Activated CD8-positive, alpha-beta T cell treated with anti-CD3 and anti-CD28 coated beads, Interleukin-2, amount 10 ng/mL, durations not matched to agents 7 days and 5 days (primary cell): ENCODE data around the gene SNX19. TPM values are rescaled to one million over a fixed set of nuclear protein-coding genes. Genes with fewer than 3 reads are reported as not detected.

ENCODE experiments used
- ATAC-seq: fragments of 150-1000 bp; cut with Tn5 transposase; one replicate; pipeline ENCODE4 v1.10.0; 2021; ENCODE audit warnings: moderate library complexity
- CTCF ChIA-PET: fragments of 350-600 bp; sonication (Branson Sonifier 250); formaldehyde crosslinking; loops from one replicate; lab custom pipeline; 2021; ENCODE audit warnings: antibody characterized with exemption; lab: Charles Lee
- POLR2A ChIA-PET: fragments of 350-600 bp; sonication (Branson Sonifier 250); formaldehyde crosslinking; loops from one replicate; lab custom pipeline; 2021; ENCODE audit warnings: antibody characterized with exemption; lab: Charles Lee
- DNase-seq: peaks from one replicate; pipeline ENCODE4 v3.0.0-alpha.2; 2020
- H3K27ac Mint-ChIP-seq: one replicate; pipeline ENCODE4 v1.8.0; 2021; ENCODE audit warnings: mild to moderate bottlenecking, mixed read lengths
- H3K27me3 Mint-ChIP-seq: one replicate; pipeline ENCODE4 v1.8.0; 2021; ENCODE audit warnings: low read depth, mixed read lengths
- H3K36me3 Mint-ChIP-seq: one replicate; pipeline ENCODE4 v1.8.0; 2021; ENCODE audit warnings: low read depth, mixed read lengths
- H3K4me1 Mint-ChIP-seq: one replicate; pipeline ENCODE4 v1.8.0; 2021; ENCODE audit warnings: low read depth, mixed read lengths
- H3K4me3 Mint-ChIP-seq: one replicate; pipeline ENCODE4 v1.8.0; 2021; ENCODE audit warnings: mild to moderate bottlenecking, mixed read lengths
- H3K9me3 Mint-ChIP-seq: one replicate; pipeline ENCODE4 v1.8.0; 2022; ENCODE audit warnings: mixed read lengths; ENCODE audit not compliant: insufficient read depth
- total RNA-seq, 2 experiments: library from RNA; stranded (reverse); gene quantifications; one replicate each; pipeline ENCODE4 v1.2.3, GENCODE V29; 2021

SNX19 gene
- total RNA-seq, 2 experiments from 2014 or later: 40.7 to 41.0 TPM

GRCh38 chr11:130918081-130918480 lies 1.8 kb upstream of the SNX19 start:
- H3K36me3 Mint-ChIP-seq: peaks cover 26% of the 10 kb centered on the region
- POLR2A ChIA-PET: no interaction called here
- H3K27ac Mint-ChIP-seq: no peak overlapping the region
- CTCF ChIA-PET: interaction anchor here (1.6 kb wide), 1 partner anchor 147 kb away, joined by 4 read pairs; no protein-coding TSS in a partner anchor
- H3K9me3 Mint-ChIP-seq: no peaks in the 10 kb centered on the region
- H3K4me3 Mint-ChIP-seq: no peak overlapping the region
- H3K27me3 Mint-ChIP-seq: peaks cover 2% of the 10 kb centered on the region
- H3K4me1 Mint-ChIP-seq: peaks cover 26% of the 10 kb centered on the region
- no peak for DNase-seq
- ATAC-seq: no peak

- peak overlapping the region; percentile 83 for H3K4me3 Mint-ChIP-seq
- no peak for ATAC-seq
- peaks cover 28% of the 10 kb centered on the region for H3K4me1 Mint-ChIP-seq
- CTCF ChIA-PET: interaction anchor here (0.6 to 4.9 kb wide), 21 partner anchors 8 to 673 kb away, joined by 3 to 34 read pairs (median 6); no protein-coding TSS in a partner anchor
- POLR2A ChIA-PET: interaction anchor here (0.6 to 1.5 kb wide), 3 partner anchors 8 to 17 kb away, joined by 3 to 4 read pairs (median 3); no protein-coding TSS in a partner anchor
- peaks cover 36% of the 10 kb centered on the region for H3K36me3 Mint-ChIP-seq
- peak overlapping the region; percentile 84 for H3K27ac Mint-ChIP-seq
- H3K9me3 Mint-ChIP-seq: no peaks in the 10 kb centered on the region
- peaks cover 2% of the 10 kb centered on the region for H3K27me3 Mint-ChIP-seq
- no peak for DNase-seq
These were observed 631 bp upstream of the SNX19 start for GRCh38 chr11:130916910-130917309.

GRCh38 chr11:130915603-130916237 lies 559 bp downstream of the SNX19 start:
- no peaks in the 10 kb centered on the region for H3K27me3 Mint-ChIP-seq
- H3K27ac Mint-ChIP-seq: peak overlapping the region; percentile 84
- CTCF ChIA-PET: interaction anchor here (0.9 to 4.9 kb wide), 19 partner anchors 9 to 759 kb away, joined by 3 to 34 read pairs (median 6); no protein-coding TSS in a partner anchor
- no peaks in the 10 kb centered on the region for H3K9me3 Mint-ChIP-seq
- DNase-seq (peak; percentile 33), ATAC-seq (peak; percentile 43)
- H3K4me3 Mint-ChIP-seq: peak overlapping the region; percentile 83
- peaks cover 44% of the 10 kb centered on the region for H3K36me3 Mint-ChIP-seq
- POLR2A ChIA-PET: interaction anchor here (0.6 to 1.5 kb wide), 2 partner anchors 15 to 1801 kb away, joined by 3 to 4 read pairs; no protein-coding TSS in a partner anchor
- peaks cover 28% of the 10 kb centered on the region for H3K4me1 Mint-ChIP-seq

GRCh38 chr11:130913268-130913667 lies 3.0 kb downstream of the SNX19 start:
- no peak for ATAC-seq
- peaks cover 61% of the 10 kb centered on the region for H3K36me3 Mint-ChIP-seq

GRCh38 chr11:130912552-130912951 lies 3.7 kb downstream of the SNX19 start:
- Mint-ChIP-seq H3K27me3 (no peaks in the 10 kb centered on the region), H3K4me1 (peaks cover 28% of the 10 kb centered on the region), H3K4me3 (no peak overlapping the region), H3K36me3 (peaks cover 68% of the 10 kb centered on the region), H3K9me3 (no peaks in the 10 kb centered on the region), H3K27ac (no peak overlapping the region)
- ChIA-PET CTCF (interaction anchor here (4.9 kb wide), 1 partner anchor 18 kb away, joined by 23 read pairs; no protein-coding TSS in a partner anchor), POLR2A (no interaction called here)
- DNase-seq (no peak), ATAC-seq (no peak)

More at GRCh38 chr11:130913268-130913667, 3.0 kb downstream of the SNX19 start:
- Mint-ChIP-seq H3K27me3 (no peaks in the 10 kb centered on the region), H3K4me1 (peaks cover 28% of the 10 kb centered on the region), H3K27ac (no peak overlapping the region), H3K4me3 (no peak overlapping the region), H3K9me3 (no peaks in the 10 kb centered on the region)
- DNase-seq: no peak
- ChIA-PET POLR2A (no interaction called here), CTCF (interaction anchor here (4.9 kb wide), 1 partner anchor 19 kb away, joined by 23 read pairs; no protein-coding TSS in a partner anchor)

- Mint-ChIP-seq H3K4me3 (no peak overlapping the region), H3K4me1 (peaks cover 21% of the 10 kb centered on the region), H3K9me3 (no peaks in the 10 kb centered on the region), H3K27ac (no peak overlapping the region), H3K27me3 (no peaks in the 10 kb centered on the region), H3K36me3 (peaks cover 74% of the 10 kb centered on the region)
- DNase-seq (no peak), ATAC-seq (no peak)
- CTCF ChIA-PET: interaction anchor here (1.0 kb wide), 1 partner anchor 47 kb away, joined by 3 read pairs; no protein-coding TSS in a partner anchor
- POLR2A ChIA-PET: no interaction called here
These were observed 5.0 kb downstream of the SNX19 start for GRCh38 chr11:130911306-130911705.

GRCh38 chr11:130909650-130910049 lies 6.6 kb downstream of the SNX19 start:
- ATAC-seq (no peak), DNase-seq (no peak)
- peaks cover 13% of the 10 kb centered on the region for H3K4me1 Mint-ChIP-seq
- H3K27ac Mint-ChIP-seq: no peak overlapping the region
- no peak overlapping the region for H3K4me3 Mint-ChIP-seq
- ChIA-PET CTCF (interaction anchor here (0.7 to 1.7 kb wide), 3 partner anchors 10 to 47 kb away, joined by 3 to 10 read pairs (median 4); no protein-coding TSS in a partner anchor), POLR2A (no interaction called here)
- H3K36me3 Mint-ChIP-seq: peaks cover 75% of the 10 kb centered on the region
- no peaks in the 10 kb centered on the region for H3K9me3 Mint-ChIP-seq
- H3K27me3 Mint-ChIP-seq: no peaks in the 10 kb centered on the region

GRCh38 chr11:130908770-130909625 lies 7.3 kb downstream of the SNX19 start:
- ATAC-seq (no peak), DNase-seq (no peak)
- Mint-ChIP-seq H3K4me1 (peaks cover 7% of the 10 kb centered on the region), H3K4me3 (no peak overlapping the region), H3K9me3 (no peaks in the 10 kb centered on the region), H3K27ac (no peak overlapping the region), H3K27me3 (no peaks in the 10 kb centered on the region), H3K36me3 (peaks cover 73% of the 10 kb centered on the region)
- POLR2A ChIA-PET: no interaction called here
- CTCF ChIA-PET: interaction anchor here (0.7 to 1.7 kb wide), 3 partner anchors 9 to 47 kb away, joined by 3 to 10 read pairs (median 4); no protein-coding TSS in a partner anchor

GRCh38 chr11:130908061-130908460 lies 8.2 kb downstream of the SNX19 start:
- ChIA-PET CTCF (no interaction called here), POLR2A (interaction anchor here (1.3 kb wide), 1 partner anchor 8 kb away, joined by 3 read pairs; the partner anchor contains the start of gene SNX19)
- DNase-seq (no peak), ATAC-seq (no peak)
- no peak overlapping the region for H3K27ac Mint-ChIP-seq
- no peak overlapping the region for H3K4me3 Mint-ChIP-seq
- peaks cover 2% of the 10 kb centered on the region for H3K4me1 Mint-ChIP-seq
- H3K36me3 Mint-ChIP-seq: peaks cover 70% of the 10 kb centered on the region
- no peaks in the 10 kb centered on the region for H3K27me3 Mint-ChIP-seq
- H3K9me3 Mint-ChIP-seq: no peaks in the 10 kb centered on the region

- peaks cover 71% of the 10 kb centered on the region for H3K36me3 Mint-ChIP-seq
- ATAC-seq (no peak), DNase-seq (no peak)
- no peaks in the 10 kb centered on the region for H3K27me3 Mint-ChIP-seq
- no peak overlapping the region for H3K27ac Mint-ChIP-seq
- ChIA-PET CTCF (interaction anchor here (4.5 kb wide), 1 partner anchor 9 kb away, joined by 34 read pairs; the partner anchor contains the start of gene SNX19), POLR2A (interaction anchor here (1.3 kb wide), 1 partner anchor 9 kb away, joined by 3 read pairs; the partner anchor contains the start of gene SNX19)
- H3K4me1 Mint-ChIP-seq: no peaks in the 10 kb centered on the region
- no peaks in the 10 kb centered on the region for H3K9me3 Mint-ChIP-seq
- no peak overlapping the region for H3K4me3 Mint-ChIP-seq
These were observed 9.1 kb downstream of the SNX19 start for GRCh38 chr11:130907229-130907628.

GRCh38 chr11:130906616-130907015 lies 9.7 kb downstream of the SNX19 start:
- Mint-ChIP-seq H3K4me1 (no peaks in the 10 kb centered on the region), H3K4me3 (no peak overlapping the region), H3K36me3 (peaks cover 65% of the 10 kb centered on the region), H3K27me3 (no peaks in the 10 kb centered on the region), H3K9me3 (no peaks in the 10 kb centered on the region), H3K27ac (no peak overlapping the region)
- POLR2A ChIA-PET: interaction anchor here (1.3 kb wide), 1 partner anchor 10 kb away, joined by 3 read pairs; the partner anchor contains the start of gene SNX19
- ATAC-seq: no peak
- CTCF ChIA-PET: interaction anchor here (4.5 kb wide), 1 partner anchor 9 kb away, joined by 34 read pairs; the partner anchor contains the start of gene SNX19
- no peak for DNase-seq
